K562 (cell line): Measurements from ENCODE around the gene PDLIM7. TPM values are rescaled to one million over a fixed set of nuclear protein-coding genes. Genes with fewer than 3 reads are reported as not detected.

Experiments used
- ATAC-seq: fragments of 200-7000 bp; cut with Tn5 transposase; 3 replicates; pipeline ENCODE4 v1.9.1; 2020; ENCODE audit warnings: moderate library complexity
- BruUV-seq: library from RNA; stranded (reverse); fragments of 400-500 nt; replicated peaks from 2 replicates; lab custom pipeline; 2021; lab: Mats Ljungman, UMichigan
- CTCF ChIA-PET: fragments of 300-600 bp; formaldehyde crosslinking; extraction: SDS; loops from one replicate; lab custom pipeline; 2021; ENCODE audit warnings: low intra/inter-chr PET ratio; lab: Yijun Ruan, JAX
- POLR2A ChIA-PET: fragments of 300-600, 350-650 bp; sonication (Branson Sonifier 250); formaldehyde crosslinking; extraction: SDS; loops from one replicate; lab custom pipeline; 2021; ENCODE audit warnings: antibody characterized with exemption, inconsistent platforms; lab: Yijun Ruan, JAX
- DNase-seq, 4 experiments: peaks; one replicate each; pipeline versions ENCODE4 v3.0.0 to v3.0.0-alpha.2; 2011 to 2018; ENCODE audit warnings: low spot score in 3 of 4, mixed read lengths in 3 of 4; ENCODE audit errors: extremely low read depth in 1 of 4
- FAIRE-seq: peaks from 2 replicates; lab custom pipeline; 2011; peaks lifted over from hg19 to GRCh38; lab: Jason Lieb, UNC
- H2AFZ ChIP-seq: 2 replicates; pipeline ENCODE4 v1.6.0; 2011; ENCODE audit warnings: low read depth, low read length, control low read depth, inconsistent platforms
- H3K27ac ChIP-seq: fragments of 200-600 bp; 3 replicates; pipeline ENCODE4 v1.8.0; 2011; ENCODE audit warnings: low read depth, mild to moderate bottlenecking, control low read depth, inconsistent platforms, low read length, moderate library complexity, mixed read lengths; ENCODE audit errors: extremely low read depth
- H3K27me3 ChIP-seq, 2 experiments: fragments of 300-600 bp in 1 of 2; 2 replicates in 1 of 2; 3 replicates in 1 of 2; pipeline versions ENCODE4 v1.6.0 to v1.8.0; 2011; ENCODE audit warnings: inconsistent platforms in 2 of 2, low read length in 2 of 2, mild to moderate bottlenecking in 1 of 2, mixed read lengths in 1 of 2, moderate library complexity in 1 of 2; ENCODE audit not compliant: control insufficient read depth in 2 of 2, insufficient read depth in 2 of 2
- H3K36me3 ChIP-seq: fragments of 300-600 bp; 3 replicates; pipeline ENCODE4 v1.8.0; 2011; ENCODE audit warnings: mild to moderate bottlenecking, low read length, inconsistent platforms; ENCODE audit not compliant: control insufficient read depth, insufficient read depth
- H3K4me1 ChIP-seq, 2 experiments: fragments of 200-600 bp in 1 of 2; replicated peaks in 1 of 2; 2 replicates in 1 of 2; 3 replicates in 1 of 2; pipeline versions ENCODE4 v1.5.1 to v1.8.0; 2011; ENCODE audit warnings: inconsistent platforms in 2 of 2, low read length in 2 of 2, mild to moderate bottlenecking in 1 of 2, mixed read lengths in 1 of 2, moderate library complexity in 1 of 2; ENCODE audit not compliant: control insufficient read depth in 2 of 2, insufficient read depth in 2 of 2
- H3K4me2 ChIP-seq: 2 replicates; pipeline ENCODE4 v1.6.1; 2011; ENCODE audit warnings: low read length, control low read depth, inconsistent platforms, mixed read lengths; ENCODE audit not compliant: insufficient read depth
- H3K4me3 ChIP-seq: fragments of 200-600 bp; sonication (generic), shearing (Covaris generic); 2 replicates; pipeline ENCODE4 v1.5.1; 2016; ENCODE audit warnings: control low read depth, inconsistent platforms
- H3K79me2 ChIP-seq: fragments of 200-600 bp; 3 replicates; pipeline ENCODE4 v1.8.0; 2011; ENCODE audit warnings: low read length, inconsistent platforms; ENCODE audit not compliant: control insufficient read depth, insufficient read depth
- H3K9ac ChIP-seq, 2 experiments: 2 replicates each; pipeline versions ENCODE4 v1.6.0 to v1.6.1; 2011; ENCODE audit warnings: low read depth in 2 of 2, low read length in 2 of 2, control low read depth in 1 of 2, inconsistent platforms in 1 of 2, mild to moderate bottlenecking in 1 of 2, mixed read lengths in 1 of 2; ENCODE audit not compliant: insufficient read depth in 1 of 2
- H3K9me1 ChIP-seq: one replicate; pipeline ENCODE4 v1.6.0; 2011; ENCODE audit warnings: inconsistent platforms, mild to moderate bottlenecking, low read length, moderate library complexity; ENCODE audit not compliant: control insufficient read depth, insufficient read depth
- H3K9me3 ChIP-seq: replicated peaks from 2 replicates; pipeline ENCODE4 v1.5.1; 2011; ENCODE audit warnings: low read depth, low read length, inconsistent platforms; ENCODE audit not compliant: control insufficient read depth, insufficient read depth
- H4K20me1 ChIP-seq: replicated peaks from 2 replicates; pipeline ENCODE4 v1.6.1; 2011; ENCODE audit warnings: low read length, inconsistent platforms, mixed read lengths; ENCODE audit not compliant: control insufficient read depth, insufficient read depth
- DNMT1 ChIP-seq: fragments of 450-650 bp; IDR thresholded peaks from 2 replicates; pipeline ENCODE4 v1.6.1; 2016; ENCODE audit warnings: antibody characterized with exemption, mild to moderate bottlenecking
- FOS ChIP-seq: IDR thresholded peaks from 3 replicates; pipeline ENCODE4 v1.6.1; 2011; ENCODE audit not compliant: insufficient read length; ENCODE audit errors: extremely low read depth
- HSF4 ChIP-seq: fragments of 250-450 bp; sonication (Bioruptor Pico); IDR thresholded peaks from 2 replicates; pipeline ENCODE4 v2.1.2; 2022; ENCODE audit warnings: mild to moderate bottlenecking, moderate library complexity, borderline replicate concordance
- ILF3 ChIP-seq: fragments of 450-650 bp; IDR thresholded peaks from 2 replicates; pipeline ENCODE4 v1.6.1; 2018; ENCODE audit warnings: antibody characterized with exemption, mild to moderate bottlenecking, moderate library complexity, borderline replicate concordance
- NCOA6 ChIP-seq: fragments of 450-650 bp; IDR thresholded peaks from 2 replicates; pipeline ENCODE4 v1.6.1; 2017; ENCODE audit warnings: mild to moderate bottlenecking
- NR1H2 ChIP-seq: sonication (generic); formaldehyde crosslinking; IDR thresholded peaks from 2 replicates; pipeline ENCODE4 v1.4.0; 2020; ENCODE audit warnings: mild to moderate bottlenecking, missing genetic modification reagents
- RUNX1 ChIP-seq: sonication (generic); IDR thresholded peaks from 2 replicates; pipeline ENCODE4 v1.6.1; 2016; ENCODE audit warnings: antibody characterized with exemption, low read depth
- SAFB2 ChIP-seq: fragments of 200-400 bp; formaldehyde crosslinking; IDR thresholded peaks from 2 replicates; pipeline ENCODE4 v1.6.1; 2018; ENCODE audit warnings: borderline replicate concordance, low read length, low read depth, moderate library complexity; ENCODE audit not compliant: severe bottlenecking
- SP2 ChIP-seq: IDR thresholded peaks from 2 replicates; pipeline ENCODE4 v1.6.1; 2011; ENCODE audit warnings: mild to moderate bottlenecking, low read depth, low read length, moderate library complexity; ENCODE audit not compliant: poor library complexity, severe bottlenecking; ENCODE audit errors: extremely low read depth
- ZBTB11 ChIP-seq, 3 experiments: fragments of 200-800 bp in 1 of 3; fragments of 250-450 bp in 1 of 3; fragments of 450-650 bp in 1 of 3; sonication (Bioruptor Pico) in 1 of 3; sonication (Bioruptor generic) in 1 of 3; formaldehyde crosslinking in 1 of 3; IDR thresholded peaks; 2 replicates each; pipeline versions ENCODE4 v1.6.1 to v1.8.0; 2016 to 2022; ENCODE audit warnings: mild to moderate bottlenecking in 2 of 3, missing genetic modification characterization in 2 of 3, missing compliant biosample characterization in 1 of 3, moderate library complexity in 1 of 3
- ZNF165 ChIP-seq: fragments of 250-450 bp; sonication (Bioruptor Pico); IDR thresholded peaks from 2 replicates; pipeline ENCODE4 v1.4.0; 2020; ENCODE audit warnings: borderline replicate concordance
- ZNF282 ChIP-seq: sonication (generic); formaldehyde crosslinking; IDR thresholded peaks from 2 replicates; pipeline ENCODE4 v1.8.1; 2023; ENCODE audit warnings: missing genetic modification reagents
- ZNF511 ChIP-seq: sonication (generic); formaldehyde crosslinking; IDR thresholded peaks from 2 replicates; pipeline ENCODE4 v1.8.0; 2022; ENCODE audit warnings: mild to moderate bottlenecking, missing genetic modification reagents
- WGBS: fragments of 100-300 bp; shearing (Covaris generic); methylation state at CpG from one replicate; pipeline ENCODE4 v1.1.6; 2016; ENCODE audit warnings: low coverage, mixed read lengths; ENCODE audit not compliant: insufficient coverage; ENCODE audit errors: missing lambda C conversion rate; 5-methylcytosine and 5-hydroxymethylcytosine counted together
- in situ Hi-C: fragments of 300-500 bp; cut with MboI; formaldehyde crosslinking; loops from 4 replicates; pipeline ENCODE4 v1.15.0; 2018; ENCODE audit warnings: inconsistent platforms, mixed read lengths
- intact Hi-C: fragments of 100-400 bp; cut with micrococcal nuclease; formaldehyde crosslinking; loops from 2 replicates; pipeline ENCODE4 v1.14.2; 2022
- polyA plus RNA-seq, 8 experiments: library from polyadenylated mRNA; depleted of rRNA in 4 of 8; stranded (reverse) in 5 of 8; unstranded in 3 of 8; fragments of >200 nt; fragmentation: Nextera tagmentation in 2 of 8; fragmentation: Illumina TruSeq in 1 of 8; extraction: Ambion mirVana in 2 of 8; extraction: Trizol in 1 of 8; gene quantifications; 2 replicates each; pipeline versions ENCODE4 v1.2.1 to v1.2.3, GENCODE V29; 2011 to 2014; ENCODE audit warnings: inconsistent platforms in 1 of 8, missing spikeins in 1 of 8
- total RNA-seq, 7 experiments: library from RNA; depleted of rRNA in 6 of 7; stranded (reverse); fragments of >200 nt in 6 of 7; fragmentation: Illumina TruSeq in 2 of 7; extraction: Trizol in 2 of 7; gene quantifications; 2 replicates each; pipeline versions ENCODE4 v1.2.1 to v1.2.3, GENCODE V29; 2011 to 2021; ENCODE audit warnings: low replicate concordance in 1 of 7

The PDLIM7 gene
- total and polyA plus RNA-seq, 9 of the 15 experiments (the other 6 are each of a cell fraction or from before 2014, with no cell fraction given) = 2.1 to 124 (median 32.6) TPM

DNA sequence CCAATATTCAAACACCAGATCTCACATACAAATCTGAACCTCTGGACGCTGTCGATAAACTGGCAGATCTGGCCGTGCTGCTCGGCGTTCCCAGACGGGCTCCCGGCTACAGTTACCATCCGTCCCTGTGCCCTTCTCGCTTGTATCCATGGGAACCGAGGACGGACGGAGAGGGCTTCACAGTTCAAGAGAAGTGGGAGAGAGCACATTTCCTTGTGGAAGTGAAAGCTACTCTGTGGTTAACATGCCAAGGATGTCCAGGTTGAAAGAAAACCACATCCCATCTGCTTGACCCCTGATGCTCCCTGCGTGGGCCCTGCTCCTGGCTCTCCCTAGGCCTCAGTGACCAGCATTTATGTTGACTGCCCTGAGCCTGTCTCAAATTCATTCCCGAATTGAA lies 17.6 kb downstream of the PDLIM7 start:
- FAIRE-seq (no peak), DNase-seq (no peak), ATAC-seq (no peak)
- Histone ChIP-seq H2AFZ (no peak overlapping the region), H3K4me3 (no peak overlapping the region), H3K36me3 (peaks cover 24% of the 10 kb centered on the region; the same call in 2 of the 3 replicates), H3K79me2 (no peaks in the 10 kb centered on the region), H3K9ac (peak overlapping the region; percentile 33 to 78; a peak in 2 of 4 replicates), H3K27me3 (no peaks in the 10 kb centered on the region), H3K9me3 (no peaks in the 10 kb centered on the region), H3K4me2 (no peak overlapping the region), H3K27ac (peak overlapping the region; percentile 62; the same call in 2 of the 3 replicates), H4K20me1 (no peaks in the 10 kb centered on the region), H3K4me1 (peaks cover 28 to 44% of the 10 kb centered on the region in 2 experiments), H3K9me1 (no peaks in the 10 kb centered on the region)
- in situ Hi-C loops (no loop called here), intact Hi-C loops (no loop called here)
- BruUV-seq = no TSS peak
- CTCF ChIA-PET = no interaction called here
- WGBS = 82% methylated on average over 14 of the region's 14 CpGs
- POLR2A ChIA-PET = interaction anchor here (0.9 to 5.4 kb wide), 8 partner anchors 8 to 112 kb away, joined by 3 to 30 read pairs (median 4); no protein-coding TSS in a partner anchor
- no peak for TF ChIP-seq NR1H2 (CRISPR knock-in tag)
- no peak for TF ChIP-seq HSF4 (CRISPR knock-in tag)
- no peak for TF ChIP-seq ZNF282 (CRISPR knock-in tag)
- no peak for TF ChIP-seq RUNX1
- no peak for TF ChIP-seq NCOA6
- TF ChIP-seq SP2 = no peak
- TF ChIP-seq ILF3 = no peak
- TF ChIP-seq DNMT1 = no peak
- TF ChIP-seq ZBTB11 (CRISPR knock-in tag; IDR thresholded peaks at IDR 0.05) = no peak
- TF ChIP-seq FOS = no peak
- TF ChIP-seq ZNF165 (CRISPR knock-in tag) = no peak
- TF ChIP-seq ZNF511 (CRISPR knock-in tag) = no peak
- no peak for TF ChIP-seq SAFB2
